Esophagus muscularis mucosa (tissue), 4 donors: ENCODE results near the gene TEC. TPM values are rescaled to one million over a fixed set of nuclear protein-coding genes. Genes with fewer than 3 reads are reported as not detected.

Source experiments
- DNase-seq: peaks from one replicate; pipeline ENCODE4 v3.0.0-alpha.2; 2017; ENCODE audit errors: extremely low spot score
- H3K27ac ChIP-seq, 4 donors: fragments of 200-600 bp; sonication (generic); replicated peaks in 1 of 4; 1 replicate in 3 of 4; 2 replicates in 1 of 4; pipeline ENCODE4 v1.5.1; 2016 to 2019; ENCODE audit warnings: mild to moderate bottlenecking in 1 of 4
- H3K27me3 ChIP-seq, 4 donors: fragments of 200-600 bp; sonication (generic); one replicate each; pipeline versions ENCODE4 v1.5.1 to v1.6.0; 2016 to 2019
- H3K36me3 ChIP-seq, 4 donors: fragments of 200-600 bp; sonication (generic); one replicate each; pipeline ENCODE4 v1.5.1; 2016 to 2019
- H3K4me1 ChIP-seq, 4 donors: fragments of 200-600 bp; sonication (generic); one replicate each; pipeline ENCODE4 v1.5.1; 2016 to 2019
- H3K4me3 ChIP-seq, 4 donors: fragments of 200-600 bp; sonication (generic); 1 replicate in 2 of 4; 2 replicates in 2 of 4; pipeline ENCODE4 v1.5.1; 2016 to 2019; ENCODE audit warnings: mild to moderate bottlenecking in 4 of 4, moderate library complexity in 1 of 4
- H3K9me3 ChIP-seq, 4 donors: fragments of 200-600 bp; sonication (generic); 1 replicate in 3 of 4; 2 replicates in 1 of 4; pipeline ENCODE4 v1.5.1; 2016 to 2019
- CTCF ChIP-seq, 3 experiments: fragments of 200-600 bp in 2 of 3; fragments of 450-650 bp in 1 of 3; sonication (generic) in 2 of 3; IDR thresholded peaks; one replicate each; pipeline ENCODE4 v1.5.1; 2017 to 2019; ENCODE audit warnings: antibody characterized with exemption in 3 of 3, mild to moderate bottlenecking in 2 of 3, moderate library complexity in 1 of 3
- EP300 ChIP-seq: sonication (generic); formaldehyde crosslinking; IDR thresholded peaks from one replicate; pipeline ENCODE4 v1.6.1; 2017; ENCODE audit warnings: antibody characterized with exemption
- POLR2A ChIP-seq: fragments of 450-650 bp; IDR thresholded peaks from one replicate; pipeline ENCODE4 v1.6.1; 2017; ENCODE audit warnings: antibody characterized with exemption, moderate library complexity, mild to moderate bottlenecking, low read depth
- POLR2AphosphoS5 ChIP-seq, 2 donors: sonication (generic); formaldehyde crosslinking; IDR thresholded peaks; one replicate each; pipeline ENCODE4 v1.6.1; 2017; ENCODE audit warnings: antibody characterized with exemption in 2 of 2
- WGBS: methylation state at CpG from one replicate; pipeline ENCODE4 v1.1.5; 2018; 5-methylcytosine and 5-hydroxymethylcytosine counted together
- intact Hi-C: fragments of 100-400 bp; cut with DNase I; formaldehyde crosslinking; loops from one replicate; pipeline ENCODE4 v1.15.1; 2023
- total RNA-seq, 4 donors: library from RNA; depleted of rRNA; stranded (reverse); fragments of >200 nt; gene quantifications; one replicate each; pipeline versions ENCODE4 v1.1.0 to v1.2.1, GENCODE V29; 2016

The TEC gene
- total RNA-seq, 4 donors from 2014 or later = 1.5 to 2.2 (median 1.9) TPM

GRCh38 chr4:48307528-48307927, 37.9 kb upstream of the TEC start:
- no peak for DNase-seq
- intact Hi-C loops = no loop called here
- WGBS = 93% methylated on average over 5 of the region's 5 CpGs
- no peaks in the 10 kb centered on the region for H3K4me1 ChIP-seq
- H3K36me3 ChIP-seq = no peaks in the 10 kb centered on the region
- H3K9me3 ChIP-seq = no peaks in the 10 kb centered on the region
- no peak overlapping the region for H3K4me3 ChIP-seq
- H3K27ac ChIP-seq = no peak overlapping the region
- no peaks in the 10 kb centered on the region for H3K27me3 ChIP-seq
- TF ChIP-seq POLR2AphosphoS5 (IDR thresholded peaks at IDR 0.05) = no peak
- no peak for TF ChIP-seq CTCF (IDR thresholded peaks at IDR 0.05)
- TF ChIP-seq POLR2A = no peak
- no peak for TF ChIP-seq EP300

GRCh38 chr4:48305508-48305907, 35.9 kb upstream of the TEC start:
- Histone ChIP-seq H3K36me3 (no peaks in the 10 kb centered on the region), H3K27ac (no peak overlapping the region), H3K4me1 (no peaks in the 10 kb centered on the region), H3K4me3 (no peak overlapping the region), H3K9me3 (no peaks in the 10 kb centered on the region), H3K27me3 (no peaks in the 10 kb centered on the region)
- WGBS = 82% methylated on average over 3 of the region's 3 CpGs
- intact Hi-C loops = no loop called here
- TF ChIP-seq EP300 (no peak), POLR2A (no peak), POLR2AphosphoS5 (IDR thresholded peaks at IDR 0.05) (no peak), CTCF (IDR thresholded peaks at IDR 0.05) (no peak)
- DNase-seq = no peak

GRCh38 chr4:48300004-48300403, 30.4 kb upstream of the TEC start:
- no peaks in the 10 kb centered on the region for H3K4me1 ChIP-seq
- TF ChIP-seq POLR2AphosphoS5 (IDR thresholded peaks at IDR 0.05) (no peak), EP300 (no peak), POLR2A (no peak), CTCF (IDR thresholded peaks at IDR 0.05) (no peak)
- no peaks in the 10 kb centered on the region for H3K36me3 ChIP-seq
- no peak overlapping the region for H3K27ac ChIP-seq
- no peaks in the 10 kb centered on the region for H3K9me3 ChIP-seq
- intact Hi-C loops = no loop called here
- H3K27me3 ChIP-seq = no peaks in the 10 kb centered on the region
- no peak for DNase-seq
- no peak overlapping the region for H3K4me3 ChIP-seq
- 69% methylated on average over 2 of the region's 2 CpGs for WGBS

- TF ChIP-seq POLR2A (no peak), CTCF (IDR thresholded peaks at IDR 0.05) (no peak), POLR2AphosphoS5 (IDR thresholded peaks at IDR 0.05) (no peak), EP300 (no peak)
- Histone ChIP-seq H3K27me3 (no peaks in the 10 kb centered on the region), H3K4me3 (no peak overlapping the region), H3K27ac (no peak overlapping the region), H3K36me3 (no peaks in the 10 kb centered on the region), H3K4me1 (no peaks in the 10 kb centered on the region), H3K9me3 (no peaks in the 10 kb centered on the region)
- DNase-seq = no peak
- intact Hi-C loops = no loop called here
- WGBS = 94% methylated on average over 4 of the region's 4 CpGs
Observed at GRCh38 chr4:48299560-48299959, 29.9 kb upstream of the TEC start.

- intact Hi-C loops = no loop called here
- no peak for TF ChIP-seq POLR2A
- Histone ChIP-seq H3K27ac (no peak overlapping the region), H3K4me3 (no peak overlapping the region), H3K27me3 (no peaks in the 10 kb centered on the region), H3K36me3 (no peaks in the 10 kb centered on the region), H3K4me1 (no peaks in the 10 kb centered on the region), H3K9me3 (no peaks in the 10 kb centered on the region)
- no peak for DNase-seq
- 97% methylated on average over 2 of the region's 2 CpGs for WGBS
Observed at GRCh38 chr4:48297256-48297846, 27.7 kb upstream of the TEC start.
